Right atrium auricular region (tissue), 2 donors: Measurements from ENCODE around the gene RAD51B. TPM values are rescaled to one million over a fixed set of nuclear protein-coding genes. Genes with fewer than 3 reads are reported as not detected.
"Not testable (repeated sequence)": the region's sequence is repeated elsewhere in the genome, so short reads cannot be mapped to it uniquely, and the experiment has no call there.

Experiments
- DNase-seq: peaks from one replicate; pipeline ENCODE4 v3.0.0-alpha.2; 2019; ENCODE audit warnings: low spot score
- H3K27ac ChIP-seq, 2 donors: fragments of 200-600 bp; sonication (generic); 1 replicate in 1 of 2; 2 replicates in 1 of 2; pipeline ENCODE4 v1.5.1; 2016 to 2019
- H3K27me3 ChIP-seq, 2 donors: fragments of 200-600 bp; sonication (generic); one replicate each; pipeline versions ENCODE4 v1.5.1 to v1.6.0; 2017 to 2019
- H3K36me3 ChIP-seq: fragments of 200-600 bp; sonication (generic); one replicate; pipeline ENCODE4 v1.5.1; 2016
- H3K4me1 ChIP-seq, 2 donors: fragments of 200-600 bp; sonication (generic); one replicate each; pipeline versions ENCODE4 v1.5.1 to v1.6.0; 2017 to 2019
- H3K4me3 ChIP-seq, 2 donors: fragments of 200-600 bp; sonication (generic); 1 replicate in 1 of 2; 2 replicates in 1 of 2; pipeline ENCODE4 v1.5.1; 2017 to 2019; ENCODE audit warnings: mild to moderate bottlenecking in 1 of 2, moderate library complexity in 1 of 2
- H3K9me3 ChIP-seq, 2 donors: fragments of 200-600 bp; sonication (generic); one replicate each; pipeline ENCODE4 v1.5.1; 2019
- total RNA-seq, 2 donors: library from RNA; depleted of rRNA; stranded (reverse); fragments of >200 nt; gene quantifications; one replicate each; pipeline ENCODE4 v1.1.0, GENCODE V29; 2016
- TF ChIP-seq, protein P1 (sequence below), 2 donors: fragments of 200-600 bp; sonication (generic); IDR thresholded peaks; one replicate each; pipeline ENCODE4 v1.5.1; 2019; ENCODE audit warnings: antibody characterized with exemption in 2 of 2

RAD51B gene
- total RNA-seq, 2 donors from 2014 or later, result 1.2 to 1.5 TPM

DNA sequence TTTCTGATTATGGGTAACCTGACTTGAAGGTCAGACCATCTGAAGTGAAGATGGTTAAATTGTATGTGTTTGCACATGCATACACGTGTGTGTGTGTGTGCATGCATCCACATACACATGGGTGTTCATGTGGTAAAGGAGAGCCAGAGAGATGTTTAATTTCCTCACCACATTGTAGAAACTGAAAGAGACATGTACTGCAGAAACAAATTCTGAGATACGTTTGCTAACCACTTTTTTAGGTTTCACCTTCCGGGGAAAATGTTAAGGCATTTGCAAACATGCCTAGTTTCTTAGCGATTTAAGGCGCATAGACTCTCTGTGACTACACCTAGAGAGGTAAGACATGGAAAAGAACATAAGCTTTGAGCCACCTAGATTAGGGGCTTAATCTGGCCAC, 362.9 kb downstream of the RAD51B start:
- Histone ChIP-seq H3K27ac (no peak overlapping the region), H3K36me3 (no peaks in the 10 kb centered on the region), H3K27me3 (no peaks in the 10 kb centered on the region), H3K9me3 (no peaks in the 10 kb centered on the region), H3K4me1 (no peaks in the 10 kb centered on the region), H3K4me3 (no peak overlapping the region)
- DNase-seq, result no peak
- TF ChIP-seq, protein P1, sequence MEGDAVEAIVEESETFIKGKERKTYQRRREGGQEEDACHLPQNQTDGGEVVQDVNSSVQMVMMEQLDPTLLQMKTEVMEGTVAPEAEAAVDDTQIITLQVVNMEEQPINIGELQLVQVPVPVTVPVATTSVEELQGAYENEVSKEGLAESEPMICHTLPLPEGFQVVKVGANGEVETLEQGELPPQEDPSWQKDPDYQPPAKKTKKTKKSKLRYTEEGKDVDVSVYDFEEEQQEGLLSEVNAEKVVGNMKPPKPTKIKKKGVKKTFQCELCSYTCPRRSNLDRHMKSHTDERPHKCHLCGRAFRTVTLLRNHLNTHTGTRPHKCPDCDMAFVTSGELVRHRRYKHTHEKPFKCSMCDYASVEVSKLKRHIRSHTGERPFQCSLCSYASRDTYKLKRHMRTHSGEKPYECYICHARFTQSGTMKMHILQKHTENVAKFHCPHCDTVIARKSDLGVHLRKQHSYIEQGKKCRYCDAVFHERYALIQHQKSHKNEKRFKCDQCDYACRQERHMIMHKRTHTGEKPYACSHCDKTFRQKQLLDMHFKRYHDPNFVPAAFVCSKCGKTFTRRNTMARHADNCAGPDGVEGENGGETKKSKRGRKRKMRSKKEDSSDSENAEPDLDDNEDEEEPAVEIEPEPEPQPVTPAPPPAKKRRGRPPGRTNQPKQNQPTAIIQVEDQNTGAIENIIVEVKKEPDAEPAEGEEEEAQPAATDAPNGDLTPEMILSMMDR (IDR thresholded peaks at IDR 0.05), result no peak

DNA sequence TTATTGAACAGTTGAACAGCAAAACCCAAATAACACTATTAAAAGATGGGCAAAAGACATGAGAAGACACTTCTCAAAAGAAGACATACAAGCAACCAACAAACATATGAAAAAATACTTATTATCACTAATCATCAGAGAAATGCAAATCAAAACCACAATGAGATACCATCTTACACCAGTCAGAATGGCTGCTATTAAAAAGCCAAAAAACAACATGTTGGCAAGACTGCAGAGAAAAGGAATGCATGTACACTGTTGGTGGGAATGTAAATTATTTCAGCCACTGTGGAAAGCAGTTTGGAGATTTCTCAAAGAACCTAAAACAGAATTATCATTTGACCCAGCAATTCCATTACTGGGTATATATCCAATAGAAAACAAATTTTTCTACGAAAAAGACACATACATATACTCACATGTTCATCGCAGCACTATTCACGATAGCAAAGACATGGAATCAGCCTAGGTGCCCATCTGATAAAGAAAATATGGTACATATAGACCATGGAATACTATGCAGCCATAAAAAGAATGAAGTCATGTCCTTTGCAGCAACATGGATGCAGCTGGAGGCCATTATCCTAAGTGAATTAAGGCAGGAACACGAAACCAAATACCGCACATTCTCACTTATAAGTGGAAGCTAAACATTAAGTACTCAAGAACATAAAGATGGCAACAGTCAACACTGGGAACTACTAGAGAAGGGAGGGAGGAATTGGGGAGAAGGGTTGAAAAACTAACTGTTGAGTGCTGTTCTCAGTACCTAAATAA, 367.1 kb downstream of the RAD51B start:
- not testable (repeated sequence) for H3K4me1 ChIP-seq, H3K27me3 ChIP-seq, H3K27ac ChIP-seq, H3K36me3 ChIP-seq, H3K9me3 ChIP-seq, H3K4me3 ChIP-seq, DNase-seq

DNA sequence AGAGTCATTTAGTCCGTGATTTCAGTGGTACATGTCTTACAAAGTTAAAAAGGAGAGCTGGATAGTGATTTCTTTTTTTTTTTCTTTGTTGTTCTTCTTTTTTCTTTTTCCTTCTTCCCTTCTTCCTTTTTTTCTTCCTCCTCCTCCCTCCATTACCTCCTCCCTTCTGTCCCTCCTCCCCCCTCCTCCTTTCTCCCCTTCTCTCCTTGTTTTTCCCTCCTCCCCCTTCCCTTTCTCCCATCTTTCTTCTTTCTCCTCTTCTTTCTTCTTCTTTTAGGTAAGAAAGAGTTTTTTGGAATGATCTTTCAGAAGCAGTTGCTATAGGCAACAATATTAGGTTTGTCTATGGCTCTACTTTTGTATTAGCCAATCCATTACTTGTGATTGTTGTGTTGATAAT, 368.6 kb downstream of the RAD51B start:
- Histone ChIP-seq H3K4me3 (no peak overlapping the region), H3K4me1 (no peaks in the 10 kb centered on the region), H3K27ac (no peak overlapping the region), H3K9me3 (no peaks in the 10 kb centered on the region), H3K27me3 (no peaks in the 10 kb centered on the region), H3K36me3 (no peaks in the 10 kb centered on the region)
- TF ChIP-seq, protein P1 (IDR thresholded peaks at IDR 0.05), result no peak
- DNase-seq, result no peak

DNA sequence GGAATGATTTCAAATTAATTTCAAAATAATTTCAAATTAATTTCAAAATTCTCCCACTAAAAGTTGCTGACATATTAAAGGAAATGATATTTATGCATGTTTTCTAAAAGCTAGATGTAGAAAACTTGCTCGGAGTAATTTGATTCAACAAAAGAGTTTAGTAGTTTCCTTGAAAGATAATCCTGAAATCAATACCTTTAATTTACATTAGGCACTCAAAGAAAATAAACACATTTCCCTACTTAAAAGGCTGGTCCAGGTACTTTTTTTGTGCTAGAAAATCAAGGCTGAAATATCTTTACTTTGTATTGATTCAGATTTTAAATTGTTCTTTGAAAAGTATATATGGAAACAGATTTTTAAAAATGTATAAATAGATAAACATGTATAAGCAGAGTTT, 370.5 kb downstream of the RAD51B start:
- TF ChIP-seq, protein P1 (IDR thresholded peaks at IDR 0.05), result no peak
- no peaks in the 10 kb centered on the region for H3K36me3 ChIP-seq
- no peaks in the 10 kb centered on the region for H3K27me3 ChIP-seq
- no peaks in the 10 kb centered on the region for H3K4me1 ChIP-seq
- no peak for DNase-seq
- no peak overlapping the region for H3K27ac ChIP-seq
- H3K9me3 ChIP-seq, result no peaks in the 10 kb centered on the region
- no peak overlapping the region for H3K4me3 ChIP-seq

DNA sequence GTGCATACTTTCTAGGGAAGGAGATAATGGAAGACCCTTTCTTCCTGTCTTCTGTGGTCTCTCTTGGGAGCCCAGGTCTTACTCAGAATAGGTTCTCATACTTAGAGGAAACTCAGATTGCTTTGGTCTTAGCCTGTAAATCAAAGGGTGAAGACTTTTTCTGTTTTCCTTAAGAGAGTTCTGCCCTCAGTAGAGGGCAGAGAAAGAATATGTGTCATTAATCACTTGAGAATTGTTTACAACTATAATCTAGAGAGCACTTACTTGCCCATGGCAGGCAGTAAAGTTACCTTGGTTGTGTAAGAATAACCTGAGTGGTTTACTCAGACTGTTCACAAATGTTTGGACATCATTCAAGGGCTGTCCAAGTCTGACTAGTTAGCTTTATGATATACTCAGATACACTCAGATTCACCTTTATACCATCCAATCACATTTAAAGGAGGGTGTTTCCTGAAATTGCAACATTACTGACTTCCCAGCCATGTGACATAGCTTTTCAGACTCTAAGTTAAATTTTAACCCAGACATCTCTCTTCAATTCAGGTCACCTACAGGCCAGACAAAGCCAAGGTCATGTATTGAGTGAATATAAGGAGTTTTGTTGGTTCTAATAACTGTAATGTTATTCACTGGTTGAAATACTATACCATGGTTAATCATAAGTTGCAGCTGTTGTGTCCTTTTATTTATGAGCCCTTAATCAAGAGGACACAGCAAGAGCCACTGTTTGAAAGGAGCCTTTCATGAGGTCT, 372.2 kb downstream of the RAD51B start:
- no peak for DNase-seq
- Histone ChIP-seq H3K36me3 (no peaks in the 10 kb centered on the region), H3K4me1 (no peaks in the 10 kb centered on the region), H3K27ac (no peak overlapping the region), H3K27me3 (no peaks in the 10 kb centered on the region), H3K4me3 (no peak overlapping the region), H3K9me3 (no peaks in the 10 kb centered on the region)
- TF ChIP-seq, protein P1 (IDR thresholded peaks at IDR 0.05), result no peak

DNA sequence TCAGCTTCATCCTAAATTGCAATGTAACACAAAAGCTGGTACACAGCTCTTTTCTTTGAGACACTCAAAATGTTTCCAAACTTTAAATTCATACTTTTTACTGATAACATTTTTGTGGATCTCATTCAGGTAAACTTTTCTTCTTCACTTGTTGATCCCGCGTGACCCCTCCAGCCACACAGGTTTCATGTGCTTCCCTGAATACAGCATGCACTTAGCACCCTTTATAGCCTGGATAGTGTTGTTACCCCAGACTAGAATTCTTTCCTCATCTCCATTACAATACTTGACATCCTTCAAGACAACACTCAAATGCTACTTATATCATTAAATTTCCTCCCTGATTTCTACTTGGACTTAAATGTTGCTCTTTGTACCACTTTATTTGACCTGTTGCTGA, 373.4 kb downstream of the RAD51B start:
- Histone ChIP-seq H3K9me3 (no peaks in the 10 kb centered on the region), H3K27ac (no peak overlapping the region), H3K27me3 (no peaks in the 10 kb centered on the region), H3K4me1 (no peaks in the 10 kb centered on the region), H3K4me3 (no peak overlapping the region), H3K36me3 (no peaks in the 10 kb centered on the region)
- TF ChIP-seq, protein P1 (IDR thresholded peaks at IDR 0.05), result no peak
- no peak for DNase-seq
